NCI-H2227 (cell line): Measurements from ENCODE around the gene LRRC15.

Experiments used
- DNase-seq: peaks from one replicate; lab custom pipeline; 2025; ENCODE audit not compliant: unreplicated experiment; lab: John Stamatoyannopoulos, UW

The LRRC15 gene

GRCh38 chr3:194364652-194365434, 4.7 kb downstream of the LRRC15 start:
- DNase-seq: peak; percentile 85

DNA sequence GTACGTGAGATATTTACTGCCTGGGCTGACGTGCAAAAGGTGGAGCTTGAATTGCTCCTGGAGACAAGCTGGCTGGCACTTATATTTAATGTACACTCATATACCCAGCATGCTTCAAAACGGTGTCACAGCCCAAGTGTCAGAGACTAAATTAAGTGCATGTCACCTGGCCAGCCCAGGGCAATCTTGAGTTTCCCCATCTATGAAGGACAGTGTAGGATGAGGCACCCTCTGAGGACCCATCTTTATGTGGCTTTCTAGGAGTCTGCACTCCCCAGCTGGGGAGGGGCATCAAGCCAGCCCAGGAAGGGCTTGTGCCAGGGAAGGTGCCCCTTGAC, 5.3 kb downstream of the LRRC15 start:
- DNase-seq: no peak

GRCh38 chr3:194360568-194360967, 9.0 kb downstream of the LRRC15 start:
- no peak for DNase-seq

DNA sequence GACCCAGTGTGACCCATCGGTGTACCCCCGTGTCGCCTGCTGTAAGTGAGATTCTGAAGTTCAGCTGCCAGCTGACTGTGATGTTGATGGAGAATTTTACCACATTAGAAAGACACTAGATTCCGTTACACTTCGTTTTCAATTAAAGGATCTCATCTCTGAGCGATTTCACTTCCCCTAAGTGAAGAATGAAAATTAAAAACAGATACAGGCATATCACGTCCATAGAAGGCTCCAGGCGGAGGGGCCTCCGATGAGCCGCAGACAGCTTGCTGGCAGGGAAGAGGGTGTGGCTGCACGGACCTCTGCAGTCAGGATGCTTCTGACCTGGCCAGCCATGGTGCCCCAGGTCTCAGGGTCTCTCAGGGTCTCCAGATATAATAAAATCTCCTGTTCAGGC, 11.9 kb downstream of the LRRC15 start:
- DNase-seq: no peak

GRCh38 chr3:194355379-194355778, 14.2 kb downstream of the LRRC15 start:
- no peak for DNase-seq

- DNase-seq: no peak
These were observed 15.2 kb downstream of the LRRC15 start for GRCh38 chr3:194354315-194354714.

DNA sequence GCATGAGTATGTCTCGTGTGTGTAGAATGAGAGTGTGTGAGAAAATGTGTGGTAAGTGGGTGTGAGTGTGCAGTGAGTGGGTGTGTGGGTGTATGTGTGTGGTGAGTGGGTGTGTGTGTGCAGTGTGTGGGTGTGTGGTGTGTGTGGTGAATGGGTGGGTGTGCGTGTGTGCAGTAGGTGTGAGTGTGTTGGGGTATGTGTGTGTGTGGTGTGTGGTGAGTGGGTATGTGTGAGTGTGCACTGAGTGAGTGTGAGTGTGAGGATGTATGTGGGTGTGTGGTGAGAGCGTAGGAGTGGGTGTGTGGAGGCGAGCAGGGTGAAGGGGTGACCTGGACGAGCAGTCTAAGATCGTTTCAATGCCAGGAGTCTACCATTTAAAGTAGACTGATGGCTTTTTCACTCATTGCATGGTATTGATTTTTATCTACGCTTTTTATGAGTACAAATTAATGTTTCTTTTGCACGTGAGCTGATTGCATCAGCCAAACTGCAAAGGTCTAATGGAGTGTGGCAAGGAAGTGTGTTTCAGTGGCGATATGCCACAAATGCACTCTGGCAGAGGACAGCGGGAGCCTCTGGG, 16.8 kb downstream of the LRRC15 start:
- DNase-seq: no peak

DNA sequence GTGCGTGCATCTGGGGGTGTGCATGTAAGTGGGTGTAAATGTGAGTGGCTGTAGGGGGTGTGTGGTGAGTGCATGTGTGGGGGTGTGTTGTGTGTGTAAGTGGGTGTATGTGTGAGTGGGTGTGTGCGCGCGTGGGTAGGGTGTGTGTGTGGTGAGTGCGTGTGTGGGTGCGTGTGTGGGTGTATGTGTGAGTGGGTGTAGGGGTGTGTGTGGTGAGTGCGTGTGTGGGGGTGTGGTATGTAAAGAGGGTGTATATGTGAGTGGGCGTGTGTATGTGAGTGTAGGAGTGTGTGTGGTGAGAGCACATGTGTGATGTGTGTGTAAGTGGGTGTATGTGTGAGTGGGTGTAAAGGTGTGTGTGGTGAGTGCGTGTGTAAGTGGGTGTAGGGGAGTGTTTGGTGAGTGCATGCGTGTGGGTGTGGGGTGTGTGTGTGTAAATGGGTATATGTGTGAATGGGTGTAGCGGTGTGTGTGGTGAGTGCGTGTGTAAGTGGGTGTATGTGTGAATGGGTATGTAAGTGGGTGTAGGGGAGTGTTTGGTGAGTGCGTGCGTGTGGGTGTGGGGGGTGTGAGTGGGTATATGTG, 17.5 kb downstream of the LRRC15 start:
- DNase-seq: no peak

DNA sequence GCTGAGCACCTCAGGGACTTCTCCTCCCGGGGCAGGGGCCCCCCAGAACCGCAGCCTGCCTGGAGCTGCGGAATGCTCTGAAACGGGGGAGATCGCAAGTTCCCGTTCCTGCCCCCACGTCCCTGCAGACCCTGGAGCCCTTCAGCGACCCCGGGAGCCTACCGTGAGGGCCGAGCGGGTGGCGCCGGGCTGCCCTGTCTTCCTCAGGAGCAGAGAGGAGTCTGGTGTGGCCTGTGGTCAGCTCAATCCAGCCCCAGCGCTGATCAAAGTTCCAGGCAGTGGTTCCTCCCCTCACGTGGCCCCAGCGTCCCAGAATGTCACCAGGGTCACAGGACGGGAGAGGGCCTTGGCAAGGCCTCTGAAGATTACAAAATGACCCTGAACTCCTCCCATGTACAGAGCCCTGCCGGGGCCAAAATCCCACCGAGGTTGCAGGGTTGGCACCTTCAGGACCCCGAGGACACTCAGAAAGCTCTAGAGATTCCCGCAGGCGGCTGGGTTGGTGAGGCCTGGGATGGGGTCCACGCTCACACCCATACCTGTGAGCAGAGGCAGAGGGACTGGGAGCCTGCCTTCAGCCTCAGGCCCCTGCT, 18.4 kb downstream of the LRRC15 start, which contains the start of gene CPN2:
CPN2 (minus strand) TSS at position 249 of the 593 bp plus-strand sequence. CDS start 8,626 bp downstream, outside the sequence.
- DNase-seq: no peak

GRCh38 chr3:194350726-194351071, 18.8 kb downstream of the LRRC15 start:
- DNase-seq: no peak

DNA sequence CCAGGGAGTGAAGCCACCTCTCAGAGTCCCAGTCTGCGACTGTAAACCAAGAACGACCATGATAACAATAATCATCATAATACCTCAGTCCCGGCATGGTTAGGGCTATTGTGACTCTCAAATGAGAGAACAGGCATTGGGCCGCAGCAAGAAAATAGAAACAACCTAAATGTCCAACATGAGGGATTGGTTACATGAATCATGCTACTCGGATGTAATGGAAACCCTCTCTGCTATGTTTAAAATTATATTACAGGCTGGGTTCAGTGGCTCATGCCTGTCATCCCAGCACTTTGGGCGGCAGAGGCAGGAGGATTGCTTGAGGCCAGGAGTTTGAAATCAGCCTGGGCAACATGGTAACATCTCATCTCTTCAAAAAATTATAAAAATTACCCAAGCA, 21.2 kb downstream of the LRRC15 start:
- DNase-seq: no peak

DNA sequence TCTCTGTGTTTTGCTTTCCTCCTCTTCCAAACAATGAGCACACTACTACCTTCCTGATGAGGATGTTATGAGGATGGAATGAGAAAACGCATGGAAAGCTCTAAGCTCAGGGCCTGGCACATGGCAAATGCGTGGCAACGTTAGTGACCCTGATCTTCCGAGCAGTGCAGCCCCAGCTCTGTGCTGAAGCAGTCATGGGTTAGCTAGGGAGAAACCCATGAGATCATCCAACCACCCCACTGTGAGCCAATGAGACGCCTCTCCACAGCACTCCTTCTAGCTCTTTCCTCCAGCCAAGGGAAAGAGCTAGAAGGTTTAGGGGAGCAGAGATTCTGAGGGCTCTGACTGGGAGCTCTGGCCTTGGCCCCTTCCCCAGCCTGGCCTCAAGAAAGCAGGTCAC, 22.9 kb downstream of the LRRC15 start:
- no peak for DNase-seq

GRCh38 chr3:194346035-194346434, 23.5 kb downstream of the LRRC15 start:
- DNase-seq: no peak

DNA sequence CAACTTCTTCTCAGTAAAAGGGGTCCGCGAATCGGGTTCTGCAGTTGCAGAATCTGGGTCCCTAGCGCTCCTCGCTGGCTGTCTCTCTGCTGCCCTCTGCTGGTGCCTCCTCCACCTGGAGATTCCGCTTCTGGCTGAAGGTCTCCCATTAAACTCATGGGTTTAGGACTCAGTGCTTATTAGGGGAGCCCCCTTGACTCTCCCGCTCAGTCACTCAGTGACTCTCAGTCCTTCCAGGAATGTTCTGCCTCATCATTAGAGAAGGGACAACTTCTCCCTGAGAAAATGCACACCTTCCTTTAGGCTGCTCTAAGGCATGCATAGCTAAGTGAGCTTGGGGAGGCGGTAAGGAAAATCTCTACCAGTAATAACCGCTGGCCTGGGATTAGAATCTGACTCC, 25.5 kb downstream of the LRRC15 start:
- no peak for DNase-seq

DNA sequence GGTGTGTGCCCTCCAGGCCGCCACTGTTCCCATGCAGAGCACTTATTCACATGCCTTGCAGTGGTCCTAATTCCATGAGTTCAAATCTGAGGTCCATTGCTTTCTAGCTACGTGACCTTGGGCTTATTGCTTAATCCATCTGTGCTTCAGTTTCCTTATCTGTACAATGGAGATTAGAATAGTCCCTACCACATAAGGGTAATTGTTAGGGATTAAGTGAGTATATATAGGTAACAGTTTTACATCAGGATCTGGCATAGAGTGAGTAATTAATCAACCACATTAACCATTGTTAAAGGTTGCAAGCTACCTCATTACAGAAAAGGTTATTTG, 26.0 kb downstream of the LRRC15 start:
- DNase-seq: no peak

DNA sequence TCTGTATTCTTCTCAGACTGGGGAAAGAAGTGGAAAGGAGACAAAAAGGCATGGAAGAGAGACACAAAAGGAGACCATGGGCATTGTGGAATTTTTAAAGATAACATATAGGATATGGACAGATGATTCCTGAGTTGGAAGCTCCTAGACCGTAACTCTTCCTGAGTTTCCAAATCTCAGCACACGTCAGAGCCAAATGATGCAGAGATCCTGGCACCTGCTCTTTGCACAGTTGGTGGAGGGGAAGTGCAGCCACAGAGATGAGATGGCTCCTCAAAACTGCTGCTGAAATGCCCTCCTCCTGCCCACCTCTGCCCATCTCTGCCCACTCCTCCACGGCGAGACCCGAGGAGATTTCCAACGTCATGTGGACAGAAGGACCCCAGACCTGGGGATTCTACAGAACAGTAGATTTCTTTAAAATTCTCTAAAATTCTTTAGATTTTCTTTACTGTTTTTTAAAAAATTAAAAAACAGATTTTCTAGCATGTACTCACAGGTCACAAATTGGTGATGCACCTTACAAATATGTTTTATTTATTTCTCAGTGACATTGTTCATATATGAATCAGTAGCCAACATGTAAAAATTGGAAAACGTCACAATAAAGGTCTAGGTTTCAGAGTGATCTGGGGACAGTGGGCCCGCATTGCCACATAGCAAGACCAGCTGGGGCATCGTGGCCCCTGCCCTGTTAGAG, 26.5 kb downstream of the LRRC15 start:
- DNase-seq: no peak

DNA sequence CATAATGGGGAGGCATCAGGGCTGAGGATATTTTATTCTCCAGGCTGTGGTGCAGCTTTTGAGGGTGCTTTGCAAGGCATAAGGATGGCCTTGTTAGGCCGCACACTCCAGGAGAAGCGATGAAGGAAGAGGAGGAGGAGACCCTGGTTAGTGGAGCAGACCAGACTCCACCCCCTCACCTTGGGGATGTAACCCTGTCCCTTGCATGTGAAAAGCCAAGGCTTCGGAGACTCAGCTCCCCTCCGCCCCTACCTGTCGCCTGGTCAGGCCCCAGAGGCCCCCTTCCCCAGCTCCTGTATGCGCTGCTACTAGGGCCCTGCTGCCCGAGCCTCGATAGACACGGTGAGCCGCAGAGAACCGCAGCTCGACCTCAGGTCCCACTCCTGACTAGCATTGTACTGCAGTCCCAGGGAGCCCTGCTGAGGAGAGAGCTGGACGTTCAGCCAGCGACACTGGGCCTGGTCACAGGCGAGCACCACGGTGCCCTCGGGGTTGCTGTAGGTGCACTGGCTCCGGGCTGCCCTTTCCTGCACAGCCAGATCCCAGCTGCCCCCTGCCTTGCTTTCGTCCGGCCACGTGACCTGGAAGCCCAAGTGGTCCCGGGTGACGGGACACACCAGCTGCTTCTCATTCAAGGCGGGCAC, 28.7 kb downstream of the LRRC15 start:
- no peak for DNase-seq

DNA sequence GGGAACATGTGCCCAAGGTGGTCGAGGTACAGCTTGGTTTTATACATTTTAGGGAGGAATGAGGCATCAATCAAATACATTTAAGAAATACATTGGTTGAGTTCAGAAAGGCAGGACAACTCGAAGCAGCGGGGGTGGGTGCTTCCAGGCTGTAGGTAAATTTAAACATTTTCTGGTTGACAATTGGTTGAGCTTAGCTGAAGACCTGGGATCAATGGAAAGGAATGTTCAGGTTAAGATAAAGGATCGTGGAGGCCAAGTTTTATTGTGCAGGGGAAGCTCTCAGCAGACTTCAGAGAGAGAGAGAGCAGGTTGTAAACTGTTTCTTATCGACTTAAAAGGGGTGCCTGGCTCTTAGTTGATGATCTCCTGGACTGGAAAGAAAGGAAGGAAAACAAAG, 29.7 kb downstream of the LRRC15 start:
- DNase-seq: no peak

DNA sequence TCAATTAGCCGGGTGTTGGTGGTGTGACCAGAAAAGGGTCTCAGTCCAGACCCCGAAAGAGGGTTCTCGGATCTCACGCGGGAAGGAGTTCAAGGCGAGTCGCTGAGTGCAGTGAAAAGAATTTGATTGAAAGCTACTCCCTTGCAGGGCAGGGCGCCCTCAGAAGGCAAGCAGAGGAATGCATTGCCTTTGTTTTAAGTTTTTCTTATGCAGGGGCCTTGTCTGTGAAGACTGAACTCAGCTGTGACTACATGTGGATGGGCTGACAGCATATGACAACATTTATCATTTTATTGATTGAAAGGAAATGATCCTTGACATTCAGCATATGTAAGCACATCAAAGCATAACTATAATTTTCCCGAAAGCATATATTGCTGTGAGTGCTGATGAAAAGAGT, 30.2 kb downstream of the LRRC15 start:
- no peak for DNase-seq

DNA sequence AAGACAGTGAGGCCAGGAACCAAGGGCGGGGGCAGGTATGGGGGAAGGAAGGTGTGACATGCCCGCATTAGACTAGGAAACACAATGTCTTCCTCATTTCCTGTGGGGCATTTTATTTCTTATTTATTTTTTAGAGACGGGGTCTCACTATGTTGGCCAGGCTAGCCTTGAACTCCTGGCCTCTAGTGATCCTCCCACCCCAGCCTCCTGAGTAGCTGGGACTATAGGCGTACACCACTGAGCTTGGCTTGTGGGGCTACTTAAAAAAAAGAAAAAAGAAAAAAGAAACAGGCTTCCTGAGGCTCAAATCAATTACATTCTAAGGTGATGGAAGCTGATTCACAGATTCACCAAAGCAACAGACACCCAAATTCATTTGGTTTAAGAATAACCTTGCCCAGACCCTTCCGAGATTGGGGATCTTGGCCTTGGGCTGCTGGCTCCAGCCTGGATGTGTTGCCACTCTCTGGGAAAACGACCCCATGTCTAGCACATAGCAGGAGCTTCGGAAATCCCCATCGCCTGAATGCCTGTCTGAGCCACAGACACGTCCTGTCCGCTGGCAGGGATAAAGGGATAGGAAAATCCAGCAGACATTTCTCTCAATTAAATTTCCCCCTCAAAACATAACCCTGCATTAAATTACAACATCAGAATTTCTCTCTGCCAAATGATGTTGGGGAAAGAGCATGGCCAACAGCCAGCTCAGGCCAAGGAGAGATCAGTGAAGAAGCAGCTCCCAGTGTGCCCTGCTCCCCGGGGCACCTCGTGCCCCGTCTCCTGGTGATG, 31.4 kb downstream of the LRRC15 start:
- no peak for DNase-seq
